Measurements from ENCODE around the gene BRF1.
A peak's percentile ranks its signal among the peaks of the same experiment; 100 is the strongest.
"Not testable (repeated sequence)": the region's sequence is repeated elsewhere in the genome, so short reads cannot be mapped to it uniquely, and the experiment has no call there.

The BRF1 gene

GRCh38 chr14:105314287-105315200 is 13.7 kb upstream of the BRF1 start, which contains the start of gene PACS2:
TSS of gene PACS2 (plus strand) at chr14:105314748. CDS start at chr14:105314919, 171 bp downstream.
- DNase-seq, result peak; percentile 85

- no peak for DNase-seq
Observed at GRCh38 chr14:105313381-105314286, 12.8 kb upstream of the BRF1 start.

DNA sequence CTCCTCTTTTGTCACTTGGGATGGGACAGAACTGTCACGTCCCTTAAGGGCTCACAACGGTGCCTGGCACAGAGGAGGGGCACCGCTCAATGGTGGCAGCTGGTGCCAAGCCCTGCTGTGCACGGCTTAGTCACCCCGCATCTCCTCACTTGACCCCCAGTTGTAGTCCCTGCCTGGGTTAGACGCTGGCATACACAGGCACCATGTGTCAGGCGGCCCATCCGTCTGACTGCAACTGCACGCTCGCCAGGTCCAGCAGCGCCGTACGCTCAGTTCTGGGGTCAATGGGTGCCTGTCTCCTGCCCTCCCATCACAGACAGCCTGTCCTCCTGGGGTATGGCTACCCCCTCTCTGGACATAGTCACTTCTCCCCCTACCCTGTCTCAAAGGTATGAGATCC is 12.2 kb upstream of the BRF1 start:
- DNase-seq, result no peak

DNA sequence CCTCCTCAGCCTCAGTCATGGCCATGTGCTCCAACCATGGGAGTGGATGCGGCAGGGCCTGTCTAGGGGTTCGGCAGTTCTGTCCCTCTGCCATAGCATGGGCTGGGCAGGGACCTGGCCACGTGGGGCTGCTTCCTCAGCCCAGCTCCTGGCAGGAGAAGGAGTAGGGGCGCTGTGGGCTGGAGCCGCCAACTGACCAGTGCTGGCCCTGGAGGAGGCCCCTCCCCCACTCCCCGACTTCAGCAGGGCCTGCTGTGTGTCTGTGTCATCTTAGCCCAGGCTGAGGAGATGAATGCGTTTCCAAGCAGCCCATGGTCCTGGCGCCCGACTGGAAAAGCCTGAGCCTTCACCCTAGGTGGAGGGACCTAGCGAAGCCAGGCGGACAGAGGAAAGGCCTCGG is 11.0 kb upstream of the BRF1 start:
- DNase-seq, result no peak

DNA sequence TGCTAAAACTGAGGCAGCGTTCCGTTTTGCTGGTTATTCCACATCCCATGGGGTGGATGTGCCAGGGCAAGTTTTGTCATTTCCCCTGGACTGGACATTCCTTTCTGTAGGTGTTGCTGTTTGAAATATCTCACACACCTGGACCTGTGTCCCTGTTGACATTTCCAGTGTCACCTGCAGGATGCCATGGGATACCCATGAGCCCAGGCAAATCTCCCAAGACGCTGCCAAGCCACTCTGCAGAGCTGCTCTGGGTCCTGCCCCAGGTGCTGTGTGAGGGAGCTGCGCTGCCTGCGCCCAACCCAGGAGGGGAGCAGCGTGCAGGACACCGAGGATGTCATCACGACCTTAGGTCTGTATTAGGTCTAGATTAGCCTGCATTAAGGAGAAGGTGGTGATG is 8.6 kb upstream of the BRF1 start:
- DNase-seq, result no peak

GRCh38 chr14:105307052-105307727 is 6.4 kb upstream of the BRF1 start:
- no peak for DNase-seq

DNA sequence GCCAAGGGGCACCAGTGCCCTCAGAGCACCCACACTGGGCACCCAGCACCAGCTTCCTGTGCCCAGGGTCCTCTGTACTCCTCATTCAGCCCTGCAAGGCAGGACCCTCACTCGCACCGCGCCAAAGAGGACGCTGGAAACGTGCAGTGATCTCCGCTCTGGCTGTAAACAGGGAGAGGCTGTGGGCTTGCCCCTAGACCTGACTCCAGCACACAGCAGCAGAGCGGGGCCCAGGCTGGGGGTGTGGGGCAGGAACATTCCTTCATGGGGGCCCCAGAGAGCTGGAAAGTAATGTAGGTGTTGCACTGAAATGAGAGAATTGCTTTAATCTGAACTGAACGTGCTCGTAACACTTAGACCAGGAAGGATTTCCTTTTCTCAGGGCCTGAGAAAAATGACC is 5.0 kb upstream of the BRF1 start:
- DNase-seq, result no peak

GRCh38 chr14:105305345-105305744 is 4.5 kb upstream of the BRF1 start:
- DNase-seq, result peak; percentile 26

GRCh38 chr14:105304565-105304964 is 3.8 kb upstream of the BRF1 start:
- DNase-seq, result no peak

GRCh38 chr14:105303949-105304348 is 3.1 kb upstream of the BRF1 start:
- no peak for DNase-seq

DNA sequence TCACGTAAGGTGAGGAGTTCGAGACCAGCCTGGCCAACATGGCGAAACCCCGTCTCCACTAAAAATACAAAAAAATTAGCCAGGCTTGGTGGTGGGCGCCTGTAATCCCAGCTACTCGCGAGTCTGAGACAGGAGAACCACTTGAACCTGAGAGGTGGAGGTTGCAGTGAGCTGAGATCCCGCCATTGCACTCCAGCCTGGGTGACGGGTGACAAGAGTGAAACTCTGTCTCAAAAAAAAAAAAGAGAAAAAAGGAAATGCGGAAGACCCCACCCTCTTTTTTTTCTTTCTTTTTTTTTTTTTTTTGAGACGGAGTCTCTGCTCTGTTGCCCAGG is 1.1 kb upstream of the BRF1 start:
- not testable (repeated sequence) for DNase-seq

DNA sequence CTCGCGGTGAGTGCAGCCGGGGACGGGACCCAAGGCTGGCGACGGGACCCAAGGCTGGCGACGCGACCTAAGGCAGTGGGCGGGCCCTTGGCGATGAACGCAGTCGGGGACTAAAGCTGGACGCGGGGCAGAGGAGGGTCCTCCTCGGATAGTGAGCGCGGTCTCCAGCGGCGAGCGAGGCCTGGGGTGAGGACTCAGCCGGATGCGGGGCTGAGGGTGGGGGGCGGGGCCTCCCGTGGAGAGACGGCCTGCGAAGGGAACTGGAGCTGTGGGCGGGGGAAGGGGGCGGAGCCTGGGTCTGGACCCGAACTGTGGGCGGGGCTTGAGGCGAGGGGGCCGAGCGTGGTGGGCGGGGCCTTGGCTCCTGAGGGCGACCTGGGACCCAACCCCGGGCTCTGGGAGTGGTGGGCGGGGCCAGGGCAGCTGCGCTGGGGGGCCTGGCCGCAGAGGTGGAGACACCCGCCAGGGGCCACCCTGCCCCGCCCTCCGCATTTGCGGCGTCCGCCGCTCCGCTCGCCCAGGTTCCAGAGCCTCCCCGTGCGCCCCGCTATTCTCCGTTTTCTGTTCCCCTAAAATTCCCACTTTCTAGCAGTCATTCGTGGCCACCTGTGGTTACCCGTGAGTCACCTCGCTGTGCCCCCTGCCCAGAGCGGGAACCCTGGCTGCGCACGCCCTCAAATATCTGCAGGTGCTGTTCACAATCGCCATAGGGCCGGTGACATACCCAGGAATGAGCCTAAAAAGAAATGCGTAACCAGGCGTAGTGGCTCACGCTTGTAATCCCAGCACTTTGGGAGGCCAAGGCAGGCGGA is 508 bp upstream of the BRF1 start:
- DNase-seq, result peak; percentile 100

- peak; percentile 36 for DNase-seq
Observed at GRCh38 chr14:105299654-105300541, 903 bp downstream of the BRF1 start.

DNA sequence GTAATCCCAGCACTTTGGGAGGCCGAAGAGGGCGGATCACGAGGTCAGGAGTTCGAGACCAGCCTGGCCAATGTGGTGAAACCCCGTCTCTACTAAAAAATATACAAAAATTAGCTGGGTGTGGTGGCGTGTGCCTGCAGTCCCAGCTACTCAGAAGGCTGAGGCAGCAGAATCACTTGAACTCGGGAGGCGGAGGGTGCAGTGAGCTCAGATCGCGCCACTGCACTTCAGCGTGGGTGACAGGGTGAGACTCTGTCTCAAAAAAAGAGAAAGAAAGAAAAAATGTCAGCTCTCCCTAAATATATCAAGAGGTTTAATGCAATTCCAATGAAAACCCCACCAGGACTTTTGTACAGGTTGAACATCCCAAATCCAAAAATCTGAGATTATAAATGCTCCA is 3.5 kb downstream of the BRF1 start:
- not testable (repeated sequence) for DNase-seq

DNA sequence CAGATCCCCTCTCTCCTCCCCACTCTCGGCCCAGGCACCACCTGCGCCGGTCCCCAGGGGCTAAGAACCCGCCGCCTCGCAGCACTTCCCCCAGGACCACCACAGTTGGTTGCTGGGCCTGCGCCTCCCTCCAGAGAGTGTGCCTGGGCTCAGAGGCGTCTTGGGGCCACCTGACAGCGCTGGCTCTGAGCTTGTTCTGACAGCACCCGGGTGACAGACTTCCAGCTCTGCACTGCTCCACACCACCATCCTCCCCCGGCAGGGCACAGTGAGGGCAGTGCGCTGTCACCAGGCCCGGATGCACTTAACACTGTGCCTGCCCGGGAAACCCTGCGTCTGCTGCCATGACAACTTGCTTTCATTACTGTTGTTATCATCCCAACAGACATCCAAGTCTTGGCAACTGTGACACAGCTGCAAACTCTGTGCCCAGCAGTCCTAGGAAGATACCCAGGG is 6.6 kb downstream of the BRF1 start:
- DNase-seq, result peak; percentile 72

- peak; percentile 42 for DNase-seq
Observed at GRCh38 chr14:105292826-105293711, 7.7 kb downstream of the BRF1 start.

- no peak for DNase-seq
Observed at GRCh38 chr14:105290621-105291346, 10.0 kb downstream of the BRF1 start.

DNA sequence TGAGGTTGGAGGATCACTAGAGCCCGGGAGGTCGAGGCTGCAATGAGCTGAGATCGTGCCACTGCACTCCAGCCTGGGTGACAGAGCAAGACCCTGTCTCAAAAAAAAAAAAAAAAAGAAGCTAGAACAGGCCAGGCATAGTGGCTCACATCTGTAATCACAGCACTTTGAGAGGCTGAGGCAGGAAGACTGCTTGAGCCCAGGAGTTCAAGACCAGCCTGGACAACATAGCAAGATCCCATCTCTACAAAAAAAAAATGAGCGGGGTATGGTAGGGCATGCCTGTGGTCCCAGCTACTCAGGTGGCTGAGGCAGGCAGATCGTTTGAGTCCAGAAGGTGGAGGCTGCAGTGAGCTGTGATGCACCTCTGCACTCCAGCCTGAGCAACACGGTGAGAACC is 11.9 kb downstream of the BRF1 start:
- not testable (repeated sequence) for DNase-seq
